Sigmoid colon (tissue), 4 donors: ENCODE data around the gene ATP5PO.

ENCODE experiments used
- POLR2A ChIP-seq, 2 donors: fragments of 450-650 bp; IDR thresholded peaks; one replicate each; pipeline ENCODE4 v1.6.1; 2016; ENCODE audit warnings: antibody characterized with exemption in 2 of 2, mild to moderate bottlenecking in 2 of 2, moderate library complexity in 2 of 2
- POLR2AphosphoS5 ChIP-seq, 4 donors: sonication (generic); formaldehyde crosslinking; IDR thresholded peaks; one replicate each; pipeline ENCODE4 v1.6.1; 2017; ENCODE audit warnings: antibody characterized with exemption in 4 of 4

DNA sequence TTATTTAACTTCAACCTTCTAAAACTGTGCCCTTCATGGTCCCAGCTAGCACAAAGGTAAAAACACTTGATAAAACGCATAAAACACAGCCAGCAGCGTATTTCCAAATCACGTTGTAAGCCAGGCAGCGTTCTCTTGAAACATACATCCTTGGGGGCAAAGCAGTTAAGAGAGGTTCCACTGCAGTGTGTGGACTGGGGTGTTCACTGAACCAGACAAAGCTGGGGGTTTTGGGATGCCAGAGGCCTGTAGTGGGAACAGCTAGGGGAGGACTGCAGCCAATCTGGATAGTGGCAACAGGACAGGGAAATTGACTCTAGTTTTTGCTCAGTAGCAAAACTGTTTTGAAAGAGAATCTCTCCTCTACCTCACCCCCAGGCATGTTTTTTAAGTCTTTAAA, 21.5 kb upstream of the ATP5PO start:
- no peak for TF ChIP-seq POLR2AphosphoS5 (IDR thresholded peaks at IDR 0.05)
- TF ChIP-seq POLR2A (IDR thresholded peaks at IDR 0.05), result no peak
